ENCODE data around the gene KCNC4.

KCNC4 gene

GRCh38 chr1:110258734-110259133 is 48.6 kb downstream of the KCNC4 start:
- DNase-seq, result no peak

- DNase-seq, result no peak
These were observed 49.7 kb downstream of the KCNC4 start for GRCh38 chr1:110259770-110260169.

Data from hematopoietic multipotent progenitor cell treated with erythropoietin and hydrocortisone succinate and interleukin-3 and kit ligand, for 6 days (in vitro differentiated cells).